Endodermal cell (in vitro differentiated cells): Measurements from ENCODE around the gene SUSD1. TPM values are rescaled to one million over a fixed set of nuclear protein-coding genes. Genes with fewer than 3 reads are reported as not detected.
A peak's percentile ranks its signal among the peaks of the same experiment; 100 is the strongest.

Experiments used
- DNase-seq: peaks from one replicate; pipeline ENCODE4 v3.0.0-alpha.2; 2017
- H3K27ac ChIP-seq: 2 replicates; pipeline ENCODE4 v1.5.1; 2013; ENCODE audit warnings: mild to moderate bottlenecking, low read depth, low read length, moderate library complexity
- H3K27me3 ChIP-seq: 2 replicates; pipeline ENCODE4 v1.6.1; 2013; ENCODE audit warnings: mild to moderate bottlenecking, low read length, moderate library complexity; ENCODE audit not compliant: insufficient read depth, control insufficient read depth, poor library complexity, severe bottlenecking
- H3K36me3 ChIP-seq: 2 replicates; pipeline ENCODE4 v1.7.0; 2013; ENCODE audit warnings: mild to moderate bottlenecking, low read length, moderate library complexity; ENCODE audit not compliant: control insufficient read depth, insufficient read depth
- H3K4me1 ChIP-seq: one replicate; pipeline ENCODE4 v1.7.0; 2013; ENCODE audit warnings: low read length; ENCODE audit not compliant: control insufficient read depth, insufficient read depth
- H3K4me3 ChIP-seq: 2 replicates; pipeline ENCODE4 v1.5.1; 2013; ENCODE audit warnings: mild to moderate bottlenecking, low read length, moderate library complexity
- H3K9ac ChIP-seq: 2 replicates; pipeline ENCODE4 v1.6.1; 2013; ENCODE audit warnings: mild to moderate bottlenecking, low read length, moderate library complexity; ENCODE audit not compliant: poor library complexity, severe bottlenecking; ENCODE audit errors: extremely low read depth
- H3K9me3 ChIP-seq: 2 replicates; pipeline ENCODE4 v1.6.1; 2013; ENCODE audit warnings: mild to moderate bottlenecking, low read length, moderate library complexity; ENCODE audit not compliant: control insufficient read depth
- H3K27ac Mint-ChIP-seq: 2 replicates; pipeline ENCODE4 v1.8.0; 2020; ENCODE audit warnings: mixed read lengths
- H3K27me3 Mint-ChIP-seq: 2 replicates; pipeline ENCODE4 v1.8.0; 2021; ENCODE audit warnings: mild to moderate bottlenecking, mixed read lengths; ENCODE audit not compliant: insufficient read depth
- H3K36me3 Mint-ChIP-seq: 2 replicates; pipeline ENCODE4 v1.8.0; 2020; ENCODE audit warnings: low read depth, mixed read lengths
- H3K4me1 Mint-ChIP-seq: 2 replicates; pipeline ENCODE4 v1.8.0; 2020; ENCODE audit warnings: mixed read lengths
- H3K4me3 Mint-ChIP-seq: 2 replicates; pipeline ENCODE4 v1.8.0; 2020; ENCODE audit warnings: mild to moderate bottlenecking, moderate library complexity, mixed read lengths
- H3K9me3 Mint-ChIP-seq: 2 replicates; pipeline ENCODE4 v1.8.0; 2020; ENCODE audit warnings: mild to moderate bottlenecking, mixed read lengths
- WGBS, 2 experiments: methylation state at CpG; one replicate each; pipeline versions ENCODE4 v1.1.5 to v1.1.7; 2013; ENCODE audit warnings: missing lambda C conversion rate in 2 of 2, mixed read lengths in 1 of 2; ENCODE audit not compliant: insufficient coverage in 1 of 2, insufficient read length in 1 of 2; 5-methylcytosine and 5-hydroxymethylcytosine counted together
- total RNA-seq, 2 donors: library from RNA; stranded (reverse); fragmentation: NEBNext Ultra II Directional in 1 of 2; extraction: Animal tissue kit (Norgen Biotek cat#: 25700) in 1 of 2; gene quantifications; 2 replicates in 1 of 2; 3 replicates in 1 of 2; pipeline ENCODE4 v1.2.1, GENCODE V29; 2021
- TF ChIP-seq, protein P1 (sequence below): fragments of 200-600 bp; sonication (generic); conservative IDR thresholded peaks from 2 replicates; pipeline ENCODE4 v1.5.0; 2021; ENCODE audit warnings: antibody characterized with exemption, mild to moderate bottlenecking

SUSD1 gene
- total RNA-seq, 2 donors from 2014 or later: 7.7 to 10.4 TPM

DNA sequence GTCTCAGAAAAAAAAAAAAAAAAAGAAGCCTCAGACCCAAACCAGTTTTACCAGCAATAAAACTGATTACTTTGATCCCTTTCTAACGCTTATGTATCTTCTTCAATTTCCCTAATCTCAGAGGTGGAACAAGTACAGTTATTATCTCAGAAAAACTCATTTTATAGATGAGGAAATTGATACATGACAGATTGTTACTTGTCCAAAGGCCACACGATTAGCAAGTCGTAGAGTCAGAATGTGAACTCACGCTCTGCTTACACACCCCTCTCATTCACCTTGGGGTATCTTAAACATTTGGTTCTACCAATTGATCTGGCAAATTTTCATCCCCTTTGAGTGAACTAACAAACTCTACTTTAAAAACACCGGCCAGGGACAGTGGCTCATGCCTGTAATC is 110.2 kb downstream of the SUSD1 start:
- no peaks in the 10 kb centered on the region for H3K27me3 ChIP-seq
- peaks cover 8% of the 10 kb centered on the region for H3K9me3 ChIP-seq
- H3K27ac ChIP-seq: no peak overlapping the region
- TF ChIP-seq, protein P1, sequence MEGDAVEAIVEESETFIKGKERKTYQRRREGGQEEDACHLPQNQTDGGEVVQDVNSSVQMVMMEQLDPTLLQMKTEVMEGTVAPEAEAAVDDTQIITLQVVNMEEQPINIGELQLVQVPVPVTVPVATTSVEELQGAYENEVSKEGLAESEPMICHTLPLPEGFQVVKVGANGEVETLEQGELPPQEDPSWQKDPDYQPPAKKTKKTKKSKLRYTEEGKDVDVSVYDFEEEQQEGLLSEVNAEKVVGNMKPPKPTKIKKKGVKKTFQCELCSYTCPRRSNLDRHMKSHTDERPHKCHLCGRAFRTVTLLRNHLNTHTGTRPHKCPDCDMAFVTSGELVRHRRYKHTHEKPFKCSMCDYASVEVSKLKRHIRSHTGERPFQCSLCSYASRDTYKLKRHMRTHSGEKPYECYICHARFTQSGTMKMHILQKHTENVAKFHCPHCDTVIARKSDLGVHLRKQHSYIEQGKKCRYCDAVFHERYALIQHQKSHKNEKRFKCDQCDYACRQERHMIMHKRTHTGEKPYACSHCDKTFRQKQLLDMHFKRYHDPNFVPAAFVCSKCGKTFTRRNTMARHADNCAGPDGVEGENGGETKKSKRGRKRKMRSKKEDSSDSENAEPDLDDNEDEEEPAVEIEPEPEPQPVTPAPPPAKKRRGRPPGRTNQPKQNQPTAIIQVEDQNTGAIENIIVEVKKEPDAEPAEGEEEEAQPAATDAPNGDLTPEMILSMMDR: no peak
- H3K36me3 ChIP-seq: no peaks in the 10 kb centered on the region
- Mint-ChIP-seq H3K27me3 (no peaks in the 10 kb centered on the region), H3K36me3 (peaks cover 10% of the 10 kb centered on the region), H3K9me3 (peaks cover 15% of the 10 kb centered on the region), H3K27ac (peak overlapping the region; percentile 75), H3K4me3 (no peak overlapping the region), H3K4me1 (peaks cover 22% of the 10 kb centered on the region)
- H3K4me3 ChIP-seq: no peak overlapping the region
- H3K9ac ChIP-seq: no peak overlapping the region
- WGBS, 2 experiments: 83 to 97% methylated on average over 4 to 5 of the region's 5 CpGs
- H3K4me1 ChIP-seq: peaks cover 11% of the 10 kb centered on the region
- no peak for DNase-seq

DNA sequence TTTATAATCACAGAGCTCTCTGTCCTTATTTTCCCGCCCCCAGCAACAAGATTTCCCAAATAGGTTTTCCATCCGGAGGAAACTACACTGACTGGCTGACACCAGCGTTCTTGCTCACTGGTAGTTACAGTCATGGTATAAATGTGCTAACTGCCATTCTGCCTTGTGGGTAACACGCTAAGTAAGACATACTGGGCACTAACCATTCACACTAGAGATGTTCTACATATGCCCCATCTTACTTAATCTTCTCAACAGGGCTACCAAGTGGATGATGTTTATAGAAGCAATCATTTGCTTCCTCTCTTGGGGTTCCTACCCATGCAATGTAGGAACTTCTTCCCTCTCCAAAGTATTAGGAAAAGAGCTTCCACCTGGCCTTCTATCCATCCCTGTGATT is 111.5 kb downstream of the SUSD1 start:
- no peak for DNase-seq
- H3K27me3 Mint-ChIP-seq: no peaks in the 10 kb centered on the region
- Histone ChIP-seq H3K4me1 (peaks cover 11% of the 10 kb centered on the region), H3K36me3 (no peaks in the 10 kb centered on the region), H3K27ac (no peak overlapping the region), H3K9ac (no peak overlapping the region), H3K4me3 (no peak overlapping the region), H3K27me3 (no peaks in the 10 kb centered on the region), H3K9me3 (peaks cover 8% of the 10 kb centered on the region)
- peaks cover 15% of the 10 kb centered on the region for H3K9me3 Mint-ChIP-seq
- TF ChIP-seq, protein P1: no peak
- no peak overlapping the region for H3K4me3 Mint-ChIP-seq
- 92 to 95% methylated on average over 3 to 4 of the region's 4 CpGs for WGBS, 2 experiments
- H3K4me1 Mint-ChIP-seq: peaks cover 22% of the 10 kb centered on the region
- peaks cover 10% of the 10 kb centered on the region for H3K36me3 Mint-ChIP-seq
- no peak overlapping the region for H3K27ac Mint-ChIP-seq

DNA sequence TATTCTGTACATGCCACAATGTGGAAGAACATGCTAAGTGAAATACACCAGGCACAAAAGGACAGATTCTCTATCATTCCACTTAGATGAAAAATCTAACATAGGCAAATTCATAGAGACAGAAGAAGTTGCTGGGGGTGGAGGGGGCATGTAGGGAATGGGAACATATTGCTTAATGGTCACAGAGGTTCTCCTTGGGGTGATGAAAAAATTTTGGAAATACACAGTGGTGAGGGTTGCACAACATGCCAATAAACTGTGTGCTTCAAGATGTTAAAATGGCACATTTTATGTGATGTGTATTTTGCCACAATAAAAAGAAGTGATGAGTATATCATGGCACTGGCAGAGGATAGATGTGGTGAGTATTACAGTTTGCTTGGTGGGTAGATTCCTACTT is 111.9 kb downstream of the SUSD1 start:
- Histone ChIP-seq H3K9me3 (peaks cover 8% of the 10 kb centered on the region), H3K4me3 (no peak overlapping the region), H3K4me1 (peaks cover 11% of the 10 kb centered on the region), H3K27me3 (no peaks in the 10 kb centered on the region), H3K27ac (no peak overlapping the region), H3K9ac (no peak overlapping the region), H3K36me3 (no peaks in the 10 kb centered on the region)
- H3K9me3 Mint-ChIP-seq: peaks cover 15% of the 10 kb centered on the region
- H3K36me3 Mint-ChIP-seq: peaks cover 9% of the 10 kb centered on the region
- TF ChIP-seq, protein P1: no peak
- no peak overlapping the region for H3K4me3 Mint-ChIP-seq
- H3K27me3 Mint-ChIP-seq: no peaks in the 10 kb centered on the region
- DNase-seq: no peak
- no peak overlapping the region for H3K27ac Mint-ChIP-seq
- H3K4me1 Mint-ChIP-seq: peaks cover 22% of the 10 kb centered on the region
